Dendritic cell treated with granulocyte-macrophage colony-stimulating factor and Interleukin-4, amounts not matched to agents 40 ng/mL and 50 ng/mL, for 4 days (primary cell): Measurements from ENCODE around the gene HNF1B.
"Not testable (repeated sequence)": the region's sequence is repeated elsewhere in the genome, so short reads cannot be mapped to it uniquely, and the experiment has no call there.

Source experiments
- H3K27ac Mint-ChIP-seq: one replicate; pipeline ENCODE4 v1.8.0; 2022; ENCODE audit warnings: mild to moderate bottlenecking, mixed read lengths
- H3K27me3 Mint-ChIP-seq: one replicate; pipeline ENCODE4 v1.8.0; 2022; ENCODE audit warnings: mild to moderate bottlenecking, mixed read lengths
- H3K36me3 Mint-ChIP-seq: one replicate; pipeline ENCODE4 v1.8.0; 2022; ENCODE audit warnings: low read depth, mixed read lengths
- H3K4me1 Mint-ChIP-seq: one replicate; pipeline ENCODE4 v1.8.0; 2022; ENCODE audit warnings: low read depth, mixed read lengths
- H3K4me3 Mint-ChIP-seq: one replicate; pipeline ENCODE4 v1.8.0; 2022; ENCODE audit warnings: mild to moderate bottlenecking, moderate library complexity, mixed read lengths
- H3K9me3 Mint-ChIP-seq: one replicate; pipeline ENCODE4 v1.8.0; 2022; ENCODE audit warnings: mixed read lengths
- intact Hi-C: fragments of 100-400 bp; cut with micrococcal nuclease; formaldehyde crosslinking; loops from one replicate; pipeline ENCODE4 v1.15.0; 2022

HNF1B gene

DNA sequence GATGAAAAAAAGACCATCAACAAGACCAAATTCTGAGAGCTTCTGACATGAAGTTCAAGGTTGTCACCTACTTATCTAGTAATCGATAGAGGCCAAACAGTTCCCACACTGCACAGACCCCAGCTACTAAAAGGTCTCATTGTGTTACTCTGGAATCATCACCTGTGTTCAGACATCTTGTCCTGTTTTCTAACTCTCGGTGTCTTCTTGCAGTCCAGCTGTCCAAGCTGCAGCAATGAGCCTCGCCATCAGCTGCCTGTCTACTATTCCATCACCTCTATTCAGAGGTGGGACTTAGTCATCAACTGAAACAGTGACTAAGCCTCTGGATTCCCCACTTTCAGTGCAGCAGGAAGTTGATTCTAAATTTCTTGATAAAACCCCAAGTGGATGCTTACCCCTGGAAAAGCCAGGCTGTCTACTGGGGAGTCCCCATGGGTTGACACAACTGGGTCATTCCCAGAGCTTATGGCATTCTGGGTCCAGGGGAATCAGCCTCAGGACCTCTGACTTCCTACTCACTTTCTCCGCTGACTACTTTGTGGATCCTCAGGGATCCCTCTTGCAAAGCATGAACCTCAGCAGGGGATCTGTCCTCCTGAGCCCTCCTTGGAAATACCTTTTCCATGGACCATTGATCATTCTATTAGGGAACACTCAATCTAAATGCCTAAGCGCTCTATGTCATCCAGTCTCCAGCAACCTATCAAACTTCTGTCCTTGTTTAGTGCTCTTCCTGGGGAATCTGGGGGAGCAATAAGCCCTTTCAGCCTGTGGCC is 46.5 kb downstream of the HNF1B start:
- Mint-ChIP-seq H3K36me3 (no peaks in the 10 kb centered on the region), H3K9me3 (no peaks in the 10 kb centered on the region), H3K4me1 (no peaks in the 10 kb centered on the region), H3K4me3 (no peak overlapping the region), H3K27ac (no peak overlapping the region), H3K27me3 (peaks cover 18% of the 10 kb centered on the region)
- intact Hi-C loops: no loop called here

DNA sequence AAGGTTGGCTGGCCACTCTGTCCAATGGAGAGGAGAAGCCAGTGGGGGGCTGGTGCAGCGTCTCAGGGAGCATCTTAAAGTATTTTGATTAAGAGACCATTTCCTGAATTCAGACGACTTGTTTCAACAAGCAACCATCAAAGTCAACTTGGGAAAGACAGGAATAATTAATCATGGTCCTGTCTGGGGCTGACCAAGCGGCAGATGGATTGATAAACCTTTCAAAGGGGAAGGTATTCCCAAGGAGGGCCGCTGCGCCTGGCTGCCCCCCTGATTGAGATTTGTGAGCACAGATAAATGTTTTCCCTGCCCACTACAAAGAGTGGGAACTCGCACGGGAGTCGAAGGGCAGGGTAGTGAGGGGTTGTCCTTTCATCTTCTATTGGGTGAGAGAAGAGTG is 47.5 kb downstream of the HNF1B start:
- Mint-ChIP-seq H3K4me1 (no peaks in the 10 kb centered on the region), H3K4me3 (no peak overlapping the region), H3K27ac (no peak overlapping the region), H3K9me3 (no peaks in the 10 kb centered on the region), H3K36me3 (no peaks in the 10 kb centered on the region), H3K27me3 (peaks cover 15% of the 10 kb centered on the region)
- intact Hi-C loops: no loop called here

DNA sequence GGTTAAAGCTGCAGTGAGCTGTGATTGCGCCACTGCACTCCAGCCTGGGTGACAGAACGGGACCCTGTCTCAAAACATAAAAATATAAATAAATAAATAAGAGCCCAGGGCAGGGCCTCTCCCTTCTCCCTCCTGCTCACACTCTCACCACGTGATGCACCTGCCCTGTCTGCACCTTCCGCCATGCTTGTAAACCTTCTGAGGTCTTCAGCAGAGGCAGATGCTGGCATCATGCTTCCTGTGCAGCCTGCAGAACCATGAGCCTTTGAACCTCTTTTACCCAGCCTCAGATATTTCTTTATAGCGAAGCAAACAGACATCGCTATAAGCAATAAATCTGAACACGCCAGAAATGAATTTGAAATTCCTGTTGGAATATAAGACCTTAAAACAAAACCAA is 48.5 kb downstream of the HNF1B start:
- Mint-ChIP-seq H3K9me3 (no peaks in the 10 kb centered on the region), H3K4me1 (no peaks in the 10 kb centered on the region), H3K36me3 (no peaks in the 10 kb centered on the region), H3K27me3 (peaks cover 9% of the 10 kb centered on the region), H3K4me3 (no peak overlapping the region), H3K27ac (no peak overlapping the region)
- intact Hi-C loops: no loop called here

DNA sequence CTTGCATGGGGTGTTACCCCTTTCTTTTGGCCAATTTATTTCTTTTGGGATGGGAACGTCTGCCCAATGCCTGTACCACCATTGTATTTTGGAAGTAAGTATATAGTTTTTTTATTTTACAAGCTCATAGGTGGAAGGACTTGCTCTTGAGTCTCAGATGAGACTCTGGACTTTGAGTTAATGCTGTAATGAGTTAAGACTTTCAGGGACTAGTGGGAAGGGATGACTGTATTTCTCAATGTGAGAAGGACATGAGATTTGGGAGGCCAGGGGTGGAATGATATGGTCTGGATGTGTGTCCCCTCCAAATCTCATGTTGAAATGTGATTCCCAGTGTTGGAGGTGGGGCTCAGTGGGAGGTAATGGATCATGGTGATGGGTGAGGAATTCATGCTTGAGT is 49.1 kb downstream of the HNF1B start:
- Mint-ChIP-seq H3K4me3 (no peak overlapping the region), H3K27ac (no peak overlapping the region), H3K27me3 (peaks cover 9% of the 10 kb centered on the region), H3K9me3 (no peaks in the 10 kb centered on the region), H3K36me3 (no peaks in the 10 kb centered on the region), H3K4me1 (no peaks in the 10 kb centered on the region)
- intact Hi-C loops: no loop called here

DNA sequence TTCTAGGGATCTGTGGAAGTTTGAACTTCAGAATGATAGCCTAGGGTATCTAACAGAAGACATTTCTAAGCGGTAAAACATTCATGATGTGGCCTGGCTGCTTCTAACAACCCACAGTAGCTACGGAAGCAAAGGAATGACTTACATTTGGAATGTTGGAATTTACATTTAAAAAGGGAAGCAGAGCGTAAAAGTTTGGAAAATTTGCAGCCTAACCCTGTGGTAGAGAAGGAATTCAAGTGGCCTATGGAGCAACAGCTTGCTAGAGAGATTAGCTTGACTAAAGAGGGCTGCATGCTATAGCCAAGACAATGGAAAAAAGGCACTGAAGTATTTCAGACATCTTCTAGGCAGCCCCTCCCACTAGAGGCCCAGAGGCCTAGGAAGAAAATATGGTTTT is 50.1 kb downstream of the HNF1B start:
- Mint-ChIP-seq H3K27ac (no peak overlapping the region), H3K4me3 (no peak overlapping the region), H3K9me3 (no peaks in the 10 kb centered on the region), H3K4me1 (no peaks in the 10 kb centered on the region), H3K27me3 (peaks cover 9% of the 10 kb centered on the region), H3K36me3 (no peaks in the 10 kb centered on the region)
- intact Hi-C loops: no loop called here

DNA sequence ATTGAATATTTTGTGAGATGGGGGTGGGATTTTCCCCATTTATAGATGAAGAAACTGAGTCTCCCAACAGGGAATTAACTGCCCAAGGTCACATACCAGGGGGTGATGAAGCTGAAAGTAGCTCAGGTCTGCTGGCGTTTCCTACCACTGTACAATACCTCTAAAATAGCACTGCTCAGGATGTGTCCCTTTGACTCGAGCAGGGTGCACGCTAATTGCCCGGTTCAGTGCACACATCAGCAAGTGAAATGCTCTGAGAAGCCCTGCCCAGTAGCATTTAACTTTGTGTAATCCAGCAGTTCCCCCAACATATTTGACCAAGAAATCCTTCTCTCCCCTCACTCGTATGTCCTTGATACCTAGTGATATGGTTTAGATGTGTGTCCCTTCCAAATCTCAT is 51.5 kb downstream of the HNF1B start:
- Mint-ChIP-seq H3K9me3 (no peaks in the 10 kb centered on the region), H3K27ac (no peak overlapping the region), H3K36me3 (no peaks in the 10 kb centered on the region), H3K4me3 (no peak overlapping the region), H3K4me1 (no peaks in the 10 kb centered on the region), H3K27me3 (peaks cover 7% of the 10 kb centered on the region)
- intact Hi-C loops: no loop called here

DNA sequence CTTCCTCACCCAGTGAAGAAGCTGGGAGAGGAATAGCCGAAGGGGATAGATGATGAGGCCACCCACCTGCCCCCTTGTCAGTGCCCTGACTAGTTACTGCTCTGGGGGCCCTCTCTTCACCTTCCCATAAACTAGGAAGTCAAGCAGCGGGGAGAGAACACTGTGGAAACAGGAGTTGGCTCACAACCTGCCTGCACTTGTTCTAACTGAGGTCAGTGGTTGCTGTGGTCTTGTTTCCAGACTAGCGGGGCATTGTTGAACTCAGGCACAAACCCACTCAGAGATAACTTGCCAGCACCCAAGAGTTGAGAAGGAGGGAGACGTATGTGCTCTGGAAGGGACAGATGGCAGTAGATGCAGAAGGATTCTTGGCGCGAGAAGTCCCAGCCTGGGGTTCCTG is 53.1 kb downstream of the HNF1B start:
- Mint-ChIP-seq H3K9me3 (no peaks in the 10 kb centered on the region), H3K27ac (no peak overlapping the region), H3K36me3 (no peaks in the 10 kb centered on the region), H3K4me3 (no peak overlapping the region), H3K4me1 (no peaks in the 10 kb centered on the region), H3K27me3 (peaks cover 3% of the 10 kb centered on the region)
- intact Hi-C loops: no loop called here

DNA sequence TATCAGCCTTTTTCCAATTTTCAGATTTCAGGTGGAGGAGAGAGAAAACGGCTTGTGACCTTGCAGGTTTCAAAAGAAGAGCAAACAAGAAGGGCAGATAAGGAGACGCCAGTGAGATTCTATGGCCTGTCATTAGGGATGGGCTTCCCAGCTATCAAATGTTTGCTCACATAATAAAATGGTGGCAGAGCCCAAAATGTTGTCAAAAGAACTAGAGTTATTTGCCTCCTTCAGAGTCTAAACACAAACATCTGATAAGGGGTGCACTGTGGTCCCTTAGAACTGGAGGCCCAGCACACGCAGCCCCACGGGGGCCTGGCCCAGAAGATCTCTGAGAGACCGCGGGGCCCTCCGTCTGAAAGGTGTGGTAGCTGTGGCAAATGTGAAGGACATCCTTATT is 55.5 kb downstream of the HNF1B start:
- no peak overlapping the region for H3K4me3 Mint-ChIP-seq
- H3K27me3 Mint-ChIP-seq: no peaks in the 10 kb centered on the region
- no peak overlapping the region for H3K27ac Mint-ChIP-seq
- no peaks in the 10 kb centered on the region for H3K36me3 Mint-ChIP-seq
- H3K4me1 Mint-ChIP-seq: no peaks in the 10 kb centered on the region
- intact Hi-C loops: no loop called here
- no peaks in the 10 kb centered on the region for H3K9me3 Mint-ChIP-seq

DNA sequence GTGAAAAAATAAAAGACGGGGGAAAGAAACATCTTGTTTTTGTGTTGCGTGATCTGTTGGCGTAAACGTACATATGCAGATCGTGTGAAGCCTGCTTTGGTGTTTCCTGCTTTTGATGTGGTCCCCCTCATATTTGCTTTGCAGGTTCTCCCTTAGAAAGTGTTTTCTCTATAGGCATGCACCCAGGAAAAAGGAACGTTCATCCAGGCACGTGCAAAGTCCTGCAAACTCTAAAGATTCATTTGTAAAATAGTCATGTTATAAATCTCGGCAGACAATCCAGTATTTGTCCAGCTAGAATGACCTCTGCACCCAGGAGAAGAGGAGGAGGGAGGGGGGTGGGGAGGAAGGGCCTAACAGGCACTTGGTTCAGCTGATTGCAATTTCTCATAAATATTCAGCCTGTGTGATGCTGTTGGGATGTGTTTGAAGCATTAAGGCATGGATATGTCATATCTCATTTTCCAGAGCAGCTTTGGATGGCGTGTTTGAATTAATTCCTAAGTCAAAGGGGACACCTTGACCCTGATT is 61.3 kb downstream of the HNF1B start:
- Mint-ChIP-seq H3K27me3 (no peaks in the 10 kb centered on the region), H3K27ac (no peak overlapping the region)
- intact Hi-C loops: no loop called here

DNA sequence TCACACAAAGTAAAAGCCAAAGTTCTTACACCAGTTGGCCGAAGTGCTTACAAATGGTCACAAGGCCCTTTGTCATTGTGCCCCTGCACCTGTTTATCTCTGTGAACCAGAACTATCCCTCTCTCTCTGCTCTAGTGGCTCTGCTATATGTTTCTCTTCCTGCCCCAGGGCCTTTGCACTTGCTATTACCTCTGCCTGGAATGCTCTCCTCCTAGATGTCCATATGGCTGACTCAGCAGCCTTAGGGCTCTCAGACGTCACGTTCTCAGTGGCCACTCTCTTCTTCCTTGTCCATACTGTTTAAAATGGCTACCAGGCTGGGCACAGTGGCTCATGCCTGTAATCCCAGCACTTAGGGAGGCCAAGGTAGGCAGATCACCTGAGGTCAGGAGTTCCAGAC is 62.9 kb downstream of the HNF1B start:
- Mint-ChIP-seq H3K4me3 (no peak overlapping the region), H3K27ac (no peak overlapping the region)

More for the DNA sequence above, 61.3 kb downstream of the HNF1B start:
- no peaks in the 10 kb centered on the region for H3K36me3 Mint-ChIP-seq
- H3K4me3 Mint-ChIP-seq: no peak overlapping the region
- H3K4me1 Mint-ChIP-seq: no peaks in the 10 kb centered on the region
- peaks cover 3% of the 10 kb centered on the region for H3K9me3 Mint-ChIP-seq

DNA sequence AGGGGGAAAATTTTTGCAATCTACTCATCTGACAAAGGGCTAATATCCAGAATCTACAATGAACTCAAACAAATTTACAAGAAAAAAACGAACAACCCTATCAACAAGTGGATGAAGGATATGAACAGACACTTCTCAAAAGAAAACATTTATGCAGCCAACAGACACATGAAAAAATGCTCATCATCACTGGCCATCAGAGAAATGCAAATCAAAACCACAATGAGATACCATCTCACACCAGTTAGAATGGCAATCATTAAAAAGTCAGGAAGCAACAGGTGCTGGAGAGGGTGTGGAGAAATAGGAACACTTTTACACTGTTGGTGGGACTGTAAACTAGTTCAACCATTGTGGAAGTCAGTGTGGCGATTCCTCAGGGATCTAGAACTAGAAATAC is 64.9 kb downstream of the HNF1B start:
- H3K36me3 Mint-ChIP-seq, intact Hi-C loops, H3K4me1 Mint-ChIP-seq, H3K27me3 Mint-ChIP-seq, H3K27ac Mint-ChIP-seq, H3K9me3 Mint-ChIP-seq, H3K4me3 Mint-ChIP-seq: not testable (repeated sequence)

More for the DNA sequence above, 62.9 kb downstream of the HNF1B start:
- no peaks in the 10 kb centered on the region for H3K36me3 Mint-ChIP-seq
- intact Hi-C loops: no loop called here
- H3K9me3 Mint-ChIP-seq: peaks cover 8% of the 10 kb centered on the region
- H3K27me3 Mint-ChIP-seq: no peaks in the 10 kb centered on the region
- no peaks in the 10 kb centered on the region for H3K4me1 Mint-ChIP-seq

DNA sequence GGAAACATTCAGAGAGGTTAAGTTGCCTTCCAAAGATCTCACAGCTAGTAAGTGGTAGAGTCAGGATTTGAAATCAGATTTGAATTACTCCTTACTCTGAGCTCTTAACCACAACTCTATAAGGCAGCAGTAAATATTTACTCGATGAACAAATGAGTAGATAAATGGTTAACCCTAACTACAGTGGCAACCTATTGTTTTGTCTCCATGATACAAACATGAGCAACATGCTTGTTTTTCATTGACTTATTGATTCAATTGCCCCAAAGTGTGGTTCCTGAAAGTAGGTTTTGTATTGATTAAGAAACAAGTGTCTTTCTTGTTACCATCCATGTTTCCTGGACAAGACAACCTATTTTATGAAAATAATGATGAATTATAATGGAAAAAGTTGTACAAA is 66.8 kb downstream of the HNF1B start:
- Mint-ChIP-seq H3K36me3 (no peaks in the 10 kb centered on the region), H3K27ac (no peak overlapping the region), H3K27me3 (peaks cover 7% of the 10 kb centered on the region), H3K4me3 (no peak overlapping the region), H3K4me1 (no peaks in the 10 kb centered on the region), H3K9me3 (peaks cover 8% of the 10 kb centered on the region)
- intact Hi-C loops: no loop called here

DNA sequence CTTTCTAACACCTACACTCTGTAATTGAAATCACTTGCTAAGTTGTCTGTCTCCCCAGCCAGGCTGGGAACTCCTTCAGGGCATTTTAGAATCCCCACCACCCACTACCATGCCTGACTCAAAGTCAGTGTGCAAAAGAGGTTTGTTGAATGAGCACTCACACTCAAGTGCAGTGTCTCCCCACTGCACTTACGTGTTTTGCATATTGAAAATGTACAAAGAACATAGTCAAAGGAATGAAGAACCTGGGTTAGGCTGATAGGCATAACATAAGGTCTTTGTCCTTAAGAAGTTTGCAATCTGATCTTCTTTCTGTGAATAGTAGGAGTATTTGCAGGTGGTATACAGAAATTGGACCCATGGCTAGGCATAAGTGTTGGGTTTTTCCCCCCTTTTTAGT is 67.8 kb downstream of the HNF1B start:
- intact Hi-C loops: no loop called here
- H3K36me3 Mint-ChIP-seq: no peaks in the 10 kb centered on the region
- no peak overlapping the region for H3K4me3 Mint-ChIP-seq
- peaks cover 7% of the 10 kb centered on the region for H3K27me3 Mint-ChIP-seq
- H3K27ac Mint-ChIP-seq: no peak overlapping the region
- H3K9me3 Mint-ChIP-seq: peaks cover 8% of the 10 kb centered on the region
- H3K4me1 Mint-ChIP-seq: no peaks in the 10 kb centered on the region

DNA sequence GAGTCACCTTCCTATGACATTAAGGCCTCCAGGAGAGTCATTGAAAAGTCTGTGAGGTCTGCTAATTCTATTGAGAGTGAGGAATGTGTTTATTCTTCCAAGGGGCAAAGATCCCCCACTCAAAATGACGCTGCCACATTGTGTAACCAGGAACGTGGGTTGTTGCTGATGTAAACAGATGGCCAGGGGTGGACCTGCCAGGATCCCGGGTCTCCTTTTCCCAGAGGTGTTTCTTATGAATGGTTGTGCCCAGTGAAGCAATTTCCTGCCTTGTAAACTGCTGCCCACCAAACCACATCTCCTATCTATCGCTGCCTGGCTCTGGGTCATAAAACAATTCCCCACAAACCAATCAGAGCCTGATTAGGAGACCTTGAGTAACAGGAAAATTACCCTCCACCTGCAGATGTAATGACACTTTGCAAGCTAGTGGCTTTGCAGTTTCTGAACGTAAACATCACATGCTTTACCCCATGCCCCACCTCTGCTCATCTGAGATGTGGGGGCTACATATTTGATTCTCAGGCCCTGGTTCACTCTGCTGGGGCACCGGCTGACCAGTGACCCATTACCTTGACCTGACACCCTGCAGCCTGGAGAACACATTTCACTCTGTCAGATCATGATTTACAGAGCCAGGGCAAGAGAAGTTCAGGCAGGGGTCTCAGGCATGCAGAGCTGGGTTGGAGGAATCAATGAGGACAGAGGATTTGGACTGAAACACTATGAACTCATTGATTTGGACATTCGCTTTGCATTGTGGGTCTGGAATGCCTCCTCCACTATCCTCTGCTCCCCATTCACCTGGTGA is 68.5 kb downstream of the HNF1B start:
- intact Hi-C loops: no loop called here
- Mint-ChIP-seq H3K36me3 (no peaks in the 10 kb centered on the region), H3K9me3 (peaks cover 8% of the 10 kb centered on the region), H3K27ac (no peak overlapping the region), H3K27me3 (peaks cover 7% of the 10 kb centered on the region), H3K4me1 (no peaks in the 10 kb centered on the region), H3K4me3 (no peak overlapping the region)
